Fibroblast of peridontal ligament (primary cell): ENCODE results near the gene EPHB1.
A peak's percentile ranks its signal among the peaks of the same experiment; 100 is the strongest.
"Not testable (repeated sequence)": the region's sequence is repeated elsewhere in the genome, so short reads cannot be mapped to it uniquely, and the experiment has no call there.

Experiments used
- DNase-seq: peaks from one replicate; pipeline ENCODE4 v3.0.0-alpha.2; 2010; ENCODE audit errors: extremely low read depth

EPHB1 gene

DNA sequence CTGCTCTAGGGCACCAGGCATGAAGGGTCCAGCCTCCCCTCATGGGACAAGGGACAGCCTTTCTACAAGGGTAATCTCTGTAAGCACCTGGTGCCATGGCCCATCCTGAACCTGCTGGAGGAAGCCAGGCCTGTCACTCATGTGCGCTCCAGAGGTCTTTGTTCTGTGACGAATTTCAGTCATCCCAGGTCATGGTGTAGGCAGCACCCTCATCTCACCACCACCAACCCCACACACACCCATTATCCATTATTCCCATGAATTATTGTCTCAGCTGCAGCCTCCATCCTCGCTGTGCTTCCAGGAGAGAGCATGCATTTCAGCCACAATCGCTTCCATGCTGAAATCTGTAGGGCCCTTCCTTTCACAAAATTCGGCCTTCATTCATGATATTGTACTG, 419.3 kb downstream of the EPHB1 start:
- DNase-seq: no peak

DNA sequence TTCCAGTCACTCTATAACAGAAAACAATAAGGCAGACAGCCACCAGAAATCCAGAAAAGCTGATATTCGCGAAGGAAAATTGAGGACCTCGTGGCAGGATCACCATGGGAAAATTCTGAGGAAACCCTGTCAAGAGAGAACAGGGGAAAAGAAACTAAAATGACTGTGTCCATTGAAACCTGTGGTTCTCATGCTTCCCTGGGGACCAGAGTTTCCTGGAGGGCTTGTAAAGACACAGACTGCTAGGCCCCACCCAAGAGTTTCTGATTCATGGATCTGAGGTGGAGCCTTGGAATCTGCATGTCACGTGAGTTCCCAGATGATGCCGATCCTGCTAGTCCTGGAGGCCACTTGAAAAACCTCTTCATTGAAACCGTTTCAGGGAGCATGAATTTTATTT, 420.5 kb downstream of the EPHB1 start:
- DNase-seq: peak; percentile 10

DNA sequence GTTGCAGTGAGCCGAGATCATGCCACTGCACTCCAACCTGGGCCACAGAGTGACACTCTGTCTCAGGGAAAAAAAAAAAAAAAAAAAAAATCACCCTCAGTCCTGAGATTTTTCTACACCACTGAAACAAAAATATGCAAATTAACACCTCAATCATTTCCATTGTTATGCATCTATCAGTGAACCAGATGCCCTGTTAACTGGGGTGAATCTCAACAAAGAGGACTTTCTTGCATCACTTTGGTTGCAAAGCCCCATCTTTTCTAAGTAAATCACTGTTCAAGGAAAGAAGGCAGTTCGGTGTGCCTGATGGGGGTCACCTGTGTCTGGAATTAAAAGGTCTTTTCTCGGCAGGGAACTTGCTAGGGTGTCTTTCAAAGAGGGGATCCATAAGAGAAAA, 421.6 kb downstream of the EPHB1 start:
- DNase-seq: no peak

DNA sequence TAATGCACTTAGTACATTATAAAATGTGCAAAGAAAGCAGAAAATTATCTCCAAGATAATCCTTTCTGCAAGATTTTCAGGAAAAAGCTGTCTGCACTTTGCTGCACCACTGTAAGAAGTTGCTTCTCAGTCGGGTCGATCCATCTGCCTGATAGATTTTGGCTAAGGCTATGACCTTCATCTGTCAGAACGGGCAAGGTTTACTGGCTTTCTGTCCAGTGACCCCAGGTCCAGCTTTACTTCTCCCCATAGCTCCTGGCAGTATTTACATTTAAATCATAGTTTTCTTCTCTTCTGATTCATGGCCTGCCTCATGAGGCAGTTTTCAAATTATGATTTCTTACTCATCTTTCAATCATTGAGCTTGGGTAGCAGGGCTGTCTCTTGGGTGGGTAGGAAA, 422.7 kb downstream of the EPHB1 start:
- no peak for DNase-seq

DNA sequence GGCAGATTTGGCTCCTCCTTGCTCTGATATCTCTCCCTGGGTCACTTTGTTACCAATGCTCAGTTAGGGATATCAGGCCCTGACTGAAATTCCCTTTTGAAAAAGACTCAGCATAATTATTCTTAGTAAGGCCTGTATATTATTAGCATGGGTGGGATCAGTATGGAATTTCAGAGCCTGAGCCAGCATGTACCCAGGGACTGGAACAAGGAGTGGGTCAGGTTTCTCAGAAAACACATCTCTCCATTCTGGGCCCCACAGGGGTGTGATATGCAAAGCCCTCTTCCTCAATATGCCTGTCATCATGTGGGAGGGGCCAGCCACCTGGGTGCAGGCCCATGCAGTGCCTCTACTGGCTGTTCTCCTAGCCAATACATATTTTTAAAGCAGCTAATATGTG, 423.2 kb downstream of the EPHB1 start:
- no peak for DNase-seq

DNA sequence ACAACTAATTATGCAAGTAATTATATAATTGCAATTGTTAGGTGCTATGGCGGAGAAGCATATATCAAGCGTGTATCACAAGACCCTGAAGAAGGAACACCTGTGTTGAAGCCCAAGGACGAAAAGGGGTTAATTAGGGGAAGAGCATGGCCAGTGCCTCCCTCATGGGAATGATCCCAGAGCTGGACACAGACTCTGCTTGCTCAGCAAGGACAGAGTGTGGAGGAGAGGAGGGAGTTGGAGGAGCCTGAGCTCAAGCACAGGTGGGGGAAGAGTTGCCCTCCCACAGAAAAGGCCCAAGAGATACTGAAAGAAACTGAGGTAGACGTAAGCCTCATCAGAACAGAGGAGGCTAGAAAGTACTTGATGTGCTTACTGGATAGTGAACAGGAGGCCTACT, 423.7 kb downstream of the EPHB1 start:
- no peak for DNase-seq

DNA sequence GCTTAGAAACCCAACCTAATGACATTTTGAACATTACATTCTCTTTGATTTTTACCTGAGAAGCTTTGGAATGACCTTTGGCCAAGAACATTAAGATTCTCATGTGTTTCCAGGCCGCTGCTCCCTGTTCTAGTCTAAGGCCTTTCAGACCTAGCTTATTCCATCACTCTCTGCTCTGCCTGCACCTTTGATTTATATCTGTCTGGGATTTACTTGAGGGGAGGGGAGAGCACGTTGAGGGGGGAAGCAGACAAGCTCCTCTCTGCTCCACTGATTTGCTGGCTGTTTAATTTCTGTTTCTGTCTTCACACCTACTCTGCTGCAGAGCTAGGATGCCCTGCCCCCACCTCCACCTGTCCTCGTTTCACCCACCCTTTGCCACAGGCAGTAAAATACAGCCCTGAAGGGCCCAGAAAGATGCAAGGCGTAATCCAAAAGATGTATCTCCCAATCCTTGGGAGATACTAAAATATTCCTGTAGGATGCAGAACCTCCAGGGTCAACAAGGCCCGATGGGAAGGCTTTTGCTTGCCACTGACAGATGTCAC, 429.8 kb downstream of the EPHB1 start:
- no peak for DNase-seq

DNA sequence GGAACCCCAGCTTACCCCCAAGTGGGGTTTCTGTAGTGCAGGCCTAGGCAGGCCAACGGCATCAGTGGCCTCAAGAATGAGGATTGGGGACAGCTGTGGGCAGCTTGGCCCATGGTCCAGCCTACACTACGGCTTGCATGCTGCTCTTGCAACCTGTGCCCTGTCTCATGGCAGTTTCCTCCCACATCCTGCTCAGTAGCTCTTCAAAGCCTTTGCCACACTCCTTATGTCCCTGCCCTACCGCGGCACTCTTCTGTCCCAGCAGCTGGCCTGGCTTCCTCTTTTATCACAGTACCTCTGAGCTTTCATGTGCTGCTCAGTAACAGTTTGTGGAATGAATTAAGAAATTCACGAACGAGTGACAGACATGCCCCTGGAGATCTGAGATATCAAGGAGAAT, 431.0 kb downstream of the EPHB1 start:
- DNase-seq: no peak

DNA sequence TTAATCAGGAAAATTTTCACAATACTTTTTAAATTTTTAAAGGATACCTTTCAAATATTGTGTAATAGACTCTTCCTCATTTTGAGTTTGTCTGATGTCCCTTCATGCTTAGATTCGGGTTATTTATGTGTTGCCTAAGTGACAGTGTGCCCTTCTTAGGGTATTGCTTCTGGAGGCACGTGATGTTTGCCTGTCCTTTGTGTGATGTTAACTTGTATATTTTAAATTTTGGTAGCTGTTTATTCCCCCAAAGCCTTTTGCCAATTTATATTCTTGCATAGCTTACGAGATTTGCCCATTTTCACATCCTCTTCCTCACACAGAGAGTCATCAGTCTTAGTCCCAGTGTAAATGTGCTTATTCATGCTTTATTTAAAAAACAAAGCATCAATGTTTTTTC, 433.1 kb downstream of the EPHB1 start:
- no peak for DNase-seq

DNA sequence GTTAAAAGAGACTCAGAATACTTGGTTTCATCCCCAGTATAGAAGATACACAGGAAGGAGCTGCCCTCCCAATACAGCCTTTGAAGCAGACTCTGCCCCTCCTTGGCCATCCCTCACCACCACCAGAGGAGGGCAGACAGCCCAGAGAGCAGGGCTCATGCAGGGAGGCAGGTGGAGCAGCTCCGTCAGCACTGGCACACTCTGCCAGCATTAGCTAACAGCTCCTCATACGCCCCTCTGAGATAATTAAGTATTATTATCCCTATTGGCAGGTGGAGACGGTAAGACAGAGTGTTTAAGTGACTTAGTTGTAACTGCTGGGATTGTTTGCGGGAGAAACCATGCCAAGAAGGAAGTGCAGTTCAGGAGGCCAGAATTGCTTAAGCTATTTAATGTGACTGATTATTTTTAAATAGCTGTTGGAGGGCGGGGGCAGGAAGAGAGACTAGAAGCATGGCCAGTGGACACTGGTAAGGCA, 434.0 kb downstream of the EPHB1 start:
- no peak for DNase-seq

DNA sequence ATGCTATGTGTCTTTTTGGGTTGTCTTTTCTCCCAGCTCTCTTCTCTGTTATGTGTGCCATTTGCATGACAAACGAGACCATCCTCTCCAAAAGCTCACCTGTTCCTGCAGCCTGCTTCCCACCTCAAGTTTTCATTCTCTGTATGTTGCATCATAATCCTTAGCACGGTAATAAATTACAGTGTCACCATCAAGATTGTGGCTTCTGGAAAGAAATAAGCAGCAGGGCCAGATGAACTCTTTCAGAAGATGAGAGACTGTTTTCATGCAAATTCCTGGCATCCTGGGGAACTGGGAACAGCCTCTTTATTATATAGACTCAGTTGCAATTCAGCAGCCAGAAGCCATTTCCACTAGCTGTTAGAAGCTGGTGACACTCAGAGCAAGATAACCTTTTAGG, 436.7 kb downstream of the EPHB1 start:
- no peak for DNase-seq

DNA sequence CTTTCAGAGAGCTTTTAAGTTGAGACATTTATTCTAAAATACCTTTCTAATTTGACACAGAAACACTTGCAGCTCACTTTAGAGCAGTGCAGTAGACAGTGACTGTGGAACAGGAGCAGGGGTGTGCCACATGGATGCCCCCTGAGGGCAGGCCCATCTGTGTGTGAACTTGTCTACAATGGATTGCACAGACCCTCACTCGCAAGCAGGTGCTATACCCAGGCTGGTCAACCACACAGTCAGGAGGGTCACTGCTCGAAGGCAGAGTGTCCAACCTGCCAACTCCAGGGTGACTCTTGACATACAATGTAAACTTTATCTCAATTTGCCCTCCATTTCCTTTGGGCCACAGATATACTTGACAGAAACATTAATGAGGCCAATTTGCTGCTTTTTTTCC, 437.2 kb downstream of the EPHB1 start:
- no peak for DNase-seq

DNA sequence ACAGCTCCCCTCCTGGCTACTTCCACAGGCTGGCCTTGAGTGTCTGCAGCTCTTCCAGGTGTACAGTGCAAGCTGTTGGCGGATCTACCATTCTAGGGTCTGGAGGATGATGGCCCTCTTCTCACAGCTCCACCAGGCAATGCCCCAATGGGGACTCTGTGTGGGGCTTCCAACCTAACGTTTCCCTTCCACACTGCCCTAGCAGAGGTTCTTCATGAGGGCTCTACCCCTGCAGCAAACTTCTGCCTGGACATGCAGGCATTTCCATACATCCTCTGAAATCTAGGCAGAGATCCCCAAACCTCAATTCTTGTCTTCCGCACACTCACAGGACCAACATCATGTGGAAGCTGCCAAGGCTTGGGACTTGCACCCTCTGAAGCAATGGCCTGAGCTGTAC, 438.4 kb downstream of the EPHB1 start:
- DNase-seq: not testable (repeated sequence)

DNA sequence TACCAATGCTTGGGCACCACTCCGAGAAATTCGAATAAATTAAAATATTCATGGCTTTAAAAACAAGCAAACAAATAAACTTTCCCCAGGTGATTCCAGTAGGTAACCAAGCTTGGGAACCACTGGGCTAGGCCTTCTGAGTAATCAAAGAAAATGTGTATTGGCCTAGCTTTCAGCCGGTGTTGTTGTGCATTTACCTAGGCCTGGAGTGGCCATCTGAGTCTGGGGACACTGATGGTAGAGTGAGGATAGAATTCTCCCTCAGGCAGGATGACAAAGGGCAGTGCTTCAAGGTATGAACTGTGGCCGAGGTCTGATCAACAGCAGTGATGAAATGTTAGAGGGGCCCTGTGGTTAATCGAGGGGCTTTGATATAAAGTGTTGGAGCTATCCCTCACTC, 440.5 kb downstream of the EPHB1 start:
- DNase-seq: no peak

DNA sequence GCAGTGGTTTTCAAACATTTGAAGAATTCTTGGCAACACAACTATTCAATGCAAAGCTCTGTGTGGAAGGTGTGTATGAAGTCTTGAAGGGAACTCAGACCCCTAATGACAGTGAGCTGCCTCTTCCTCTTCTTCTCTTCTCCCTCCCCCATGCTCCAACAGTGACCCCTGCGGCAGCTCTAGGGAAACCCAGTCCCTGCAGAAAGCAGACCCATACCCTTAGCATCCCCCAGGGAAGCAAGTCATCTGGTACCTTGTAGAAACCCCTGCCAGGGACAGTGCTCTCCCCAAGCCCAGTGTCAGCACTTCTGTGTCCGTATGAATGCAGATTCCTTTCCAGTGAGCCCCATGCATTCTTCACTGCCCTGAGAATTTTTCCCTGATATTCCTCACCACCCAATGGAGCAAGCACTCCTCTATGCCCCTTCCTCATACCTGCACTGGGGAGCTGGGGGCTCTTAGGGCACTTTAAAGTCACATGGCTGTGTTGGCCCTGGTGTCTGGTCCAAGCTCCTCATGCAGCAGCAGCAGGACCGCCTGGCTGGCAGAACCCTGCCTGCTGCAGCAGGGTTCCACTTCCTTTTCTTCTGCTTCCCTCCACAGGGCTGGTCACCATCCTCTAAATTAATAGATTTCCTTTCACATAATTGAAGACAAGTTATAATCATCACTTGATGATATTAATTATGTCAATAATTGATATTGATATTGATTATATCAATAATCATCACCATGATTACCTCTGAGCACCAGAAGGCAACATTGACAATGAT, 442.5 kb downstream of the EPHB1 start:
- no peak for DNase-seq

DNA sequence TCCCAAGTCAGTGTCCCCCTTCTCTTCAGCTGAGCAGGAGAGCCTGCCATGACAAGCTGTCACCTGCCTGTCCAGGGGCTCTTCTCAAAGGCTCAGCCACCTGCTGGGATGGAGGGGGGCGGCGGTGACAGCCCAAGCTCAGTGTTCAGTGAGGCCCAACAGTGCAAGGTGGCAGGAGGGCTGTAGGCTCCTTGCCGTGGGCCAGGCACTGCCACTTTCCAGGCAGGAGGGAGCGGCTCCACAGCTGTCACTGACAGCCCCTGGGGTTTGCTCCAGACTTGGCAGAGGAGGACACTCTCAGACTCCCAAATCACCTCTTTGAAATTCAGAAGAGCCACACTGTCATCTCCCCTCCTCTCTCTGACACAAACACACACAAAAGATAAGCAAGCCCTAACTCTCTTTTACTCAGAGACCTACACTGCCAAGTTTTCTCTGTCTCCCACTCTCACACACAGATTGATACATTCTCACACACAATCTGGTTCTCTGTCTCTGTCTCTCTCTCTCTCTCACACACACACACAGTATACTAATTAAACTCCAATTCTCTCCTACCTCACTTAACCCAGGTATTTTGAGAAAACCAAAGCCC, 443.3 kb downstream of the EPHB1 start:
- DNase-seq: no peak

DNA sequence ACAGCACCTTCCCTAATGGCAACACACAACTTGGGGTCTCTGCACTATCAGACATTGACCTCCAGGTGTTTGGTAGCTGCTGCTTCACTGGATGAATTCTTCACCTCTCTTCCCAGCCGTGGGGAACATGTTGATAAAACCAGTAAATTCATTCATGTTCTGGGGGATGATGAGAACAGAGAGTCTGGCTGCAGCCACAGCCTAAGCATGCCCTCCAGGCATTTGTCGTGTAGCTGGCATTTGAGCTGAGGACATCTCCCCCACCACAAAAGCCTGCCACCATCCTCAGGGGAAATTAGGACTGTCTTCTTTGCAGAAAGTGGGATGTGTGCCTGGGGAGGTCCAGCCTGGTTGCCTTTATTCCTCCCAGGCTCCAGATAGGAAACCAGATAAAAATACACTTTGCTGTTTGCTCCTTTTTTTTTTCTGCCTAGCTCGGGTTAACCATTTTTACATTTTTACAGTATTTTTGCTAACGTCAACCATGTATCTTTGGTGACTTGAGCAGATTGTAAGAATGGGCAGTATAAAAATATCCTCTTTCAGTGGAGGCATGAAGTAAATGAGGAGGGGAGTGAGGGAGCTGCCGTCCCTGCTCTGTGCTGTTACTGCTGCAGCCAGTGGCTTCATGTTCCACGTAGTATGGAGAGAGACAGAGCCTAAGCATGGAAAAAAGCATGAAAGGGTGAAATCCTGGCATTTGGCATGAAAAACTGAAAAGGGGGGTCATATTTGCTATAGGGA, 444.0 kb downstream of the EPHB1 start:
- DNase-seq: no peak

DNA sequence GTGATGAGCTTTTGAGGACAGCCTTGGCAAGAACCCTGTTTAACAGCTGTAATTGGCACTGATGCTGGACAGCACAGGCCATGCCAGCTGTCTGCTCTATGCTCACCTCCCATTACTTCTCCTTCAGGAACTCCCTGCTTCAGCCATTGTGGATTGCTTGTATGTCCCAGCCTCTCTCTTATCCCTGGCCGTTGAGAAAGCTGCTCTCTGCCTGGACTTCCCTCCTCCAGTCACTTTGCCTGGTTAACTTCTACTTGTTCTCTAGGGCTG, 444.5 kb downstream of the EPHB1 start:
- DNase-seq: no peak

DNA sequence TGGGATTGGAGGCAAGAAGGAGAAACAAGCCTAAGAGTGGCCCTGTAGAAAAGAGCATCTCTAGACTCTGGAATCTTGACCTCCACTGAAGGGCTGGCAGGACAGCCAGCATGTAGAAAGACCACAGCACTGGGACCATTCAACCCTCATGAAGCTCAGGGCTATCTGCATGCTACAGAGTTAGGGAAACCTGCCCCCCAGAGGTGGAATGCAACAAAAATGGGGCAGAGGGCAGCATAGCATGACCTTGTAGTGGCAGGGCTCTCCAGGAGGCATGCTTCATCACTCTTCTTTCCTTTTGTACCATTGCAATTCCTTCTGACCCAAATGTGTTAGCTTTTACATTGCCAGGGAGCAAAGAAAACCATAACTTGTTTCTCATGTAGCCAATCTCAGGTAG, 445.4 kb downstream of the EPHB1 start:
- no peak for DNase-seq

DNA sequence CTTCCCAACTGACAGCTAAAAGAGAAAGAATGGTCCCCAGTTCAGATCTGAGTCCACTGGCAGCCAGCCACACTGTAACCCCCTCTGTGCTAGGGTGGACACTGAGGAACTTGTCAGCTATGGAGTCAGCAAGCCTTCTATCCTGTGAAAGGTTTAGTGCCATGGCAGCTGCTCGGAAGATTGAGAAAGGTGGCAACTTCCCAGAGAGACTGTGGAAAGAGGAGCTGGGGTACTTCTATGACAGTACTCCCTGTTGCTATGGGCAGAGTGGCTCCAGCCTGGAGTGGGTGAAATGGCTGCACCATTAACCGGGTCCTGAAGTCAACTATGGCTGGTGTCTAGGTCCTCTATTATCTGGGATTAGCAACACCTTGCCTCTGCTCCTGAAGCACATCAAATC, 447.2 kb downstream of the EPHB1 start:
- no peak for DNase-seq

DNA sequence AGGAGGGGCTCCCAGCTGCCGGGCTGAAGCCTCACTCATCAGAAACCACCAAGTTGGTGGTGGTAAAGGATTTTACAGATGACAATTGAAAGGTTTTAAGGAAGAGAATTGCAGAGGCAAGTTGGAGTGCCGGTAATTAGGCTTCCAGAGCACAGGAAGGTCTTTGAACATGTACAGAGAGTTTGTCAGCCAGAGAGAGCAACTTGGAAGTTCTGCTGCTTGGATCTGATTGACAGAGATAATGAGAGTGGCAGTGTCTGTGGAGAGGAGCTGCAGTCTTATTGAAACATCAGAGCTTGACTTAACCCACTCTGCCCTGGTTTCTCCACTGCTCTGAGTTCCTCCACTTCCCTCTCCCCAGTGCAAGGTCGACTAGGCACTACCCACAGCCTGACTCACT, 448.6 kb downstream of the EPHB1 start:
- DNase-seq: no peak

DNA sequence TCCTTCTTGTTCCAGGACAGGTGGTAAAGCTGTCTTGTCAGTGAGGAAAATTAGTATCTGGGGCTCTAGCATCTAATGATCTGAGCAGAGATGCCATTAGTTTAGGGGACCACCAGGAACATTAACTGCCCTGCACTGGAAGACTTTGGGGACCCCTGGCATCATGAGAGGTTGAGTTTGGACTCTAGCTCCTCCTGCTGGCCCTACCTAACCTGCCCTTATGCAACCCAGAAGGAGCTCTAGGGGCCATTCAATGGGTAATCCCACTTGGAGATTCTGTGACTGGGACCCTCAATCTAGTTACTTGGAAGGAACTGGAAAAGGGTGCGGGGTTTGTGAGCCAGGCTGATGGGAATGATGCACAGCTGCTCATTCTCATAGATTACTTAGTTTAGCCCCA, 451.0 kb downstream of the EPHB1 start:
- DNase-seq: no peak

DNA sequence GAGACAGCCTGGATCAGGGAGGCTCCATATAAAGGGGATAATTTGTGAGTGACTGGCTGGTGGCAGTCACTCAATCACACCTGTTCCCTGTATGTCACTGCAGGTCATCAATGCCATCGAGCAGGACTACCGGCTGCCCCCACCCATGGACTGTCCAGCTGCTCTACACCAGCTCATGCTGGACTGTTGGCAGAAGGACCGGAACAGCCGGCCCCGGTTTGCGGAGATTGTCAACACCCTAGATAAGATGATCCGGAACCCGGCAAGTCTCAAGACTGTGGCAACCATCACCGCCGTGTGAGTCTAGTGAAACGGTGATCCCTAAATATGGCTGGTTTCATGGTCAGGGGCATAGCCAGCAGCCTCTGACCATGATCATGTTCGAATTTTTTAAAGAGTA, 453.2 kb downstream of the EPHB1 start:
- DNase-seq: no peak
